Measurements from ENCODE around the gene HOXA7. TPM values are rescaled to one million over a fixed set of nuclear protein-coding genes. Genes with fewer than 3 reads are reported as not detected.

Gene HOXA7
- total and polyA plus RNA-seq, 7 donors: 4.7 to 23.9 (median 9.1) TPM

DNA sequence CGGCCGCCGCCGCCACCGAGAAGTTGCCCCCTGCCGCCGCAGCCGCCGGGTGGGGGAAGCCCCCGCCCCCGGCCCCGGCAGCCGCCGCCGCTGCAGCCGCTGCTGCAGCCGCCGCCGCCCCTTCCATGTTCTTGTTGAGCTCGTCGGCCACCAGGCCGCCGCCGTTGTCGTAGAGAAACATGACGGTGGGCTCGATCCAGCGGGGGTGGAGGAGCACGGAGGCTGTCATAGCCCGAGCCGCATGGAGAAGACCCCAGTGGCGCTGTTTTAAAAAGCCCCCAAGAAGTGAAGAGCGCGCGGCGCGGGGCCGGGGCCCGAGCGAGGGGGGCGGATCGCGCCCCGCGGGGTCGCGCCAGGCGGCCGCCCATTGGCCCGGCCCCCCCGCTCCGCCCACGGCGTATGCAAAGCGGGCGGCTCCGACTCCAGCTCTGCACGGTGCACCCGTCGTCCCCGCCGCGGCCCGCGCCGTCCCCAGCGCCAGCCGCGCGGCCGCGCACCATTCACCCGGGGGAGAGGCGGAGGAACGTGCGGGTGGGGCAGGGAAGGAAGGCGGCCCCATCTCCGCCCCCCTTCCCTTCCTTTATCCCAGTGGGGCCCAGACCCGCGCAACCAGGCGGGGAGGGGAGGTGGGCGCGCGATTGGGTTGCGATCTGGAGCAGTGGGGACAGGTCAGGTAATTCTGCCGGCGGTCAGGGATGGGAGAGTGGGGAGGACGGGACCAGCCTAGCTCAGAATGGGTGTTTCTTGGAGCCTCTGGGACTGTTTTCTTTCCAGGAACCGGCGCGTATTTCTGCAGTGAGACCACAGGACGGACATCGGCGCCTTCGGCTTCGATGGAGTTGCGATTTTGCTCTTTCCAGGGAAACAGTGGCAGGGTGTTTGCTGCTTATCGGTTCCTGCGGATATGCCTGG, 43.6 kb upstream of the HOXA7 start, which contains the start of gene HOXA13:
TSS of gene HOXA13 (minus strand) at position 243 of the 912 bp plus-strand sequence. CDS start at position 229, 14 bp downstream.
- H3K27me3 ChIP-seq: peaks cover 8 to 57% (median 9%) of the 10 kb centered on the region in 3 donors
- no peak for TF ChIP-seq EP300 (IDR thresholded peaks at IDR 0.05)
- peak; percentile 29 to 60 (median 57) for TF ChIP-seq POLR2AphosphoS5 (IDR thresholded peaks at IDR 0.05)
- peak in 1 of 2 donors; percentile 56 for TF ChIP-seq POLR2A (IDR thresholded peaks at IDR 0.05)
- TF ChIP-seq, protein P1, sequence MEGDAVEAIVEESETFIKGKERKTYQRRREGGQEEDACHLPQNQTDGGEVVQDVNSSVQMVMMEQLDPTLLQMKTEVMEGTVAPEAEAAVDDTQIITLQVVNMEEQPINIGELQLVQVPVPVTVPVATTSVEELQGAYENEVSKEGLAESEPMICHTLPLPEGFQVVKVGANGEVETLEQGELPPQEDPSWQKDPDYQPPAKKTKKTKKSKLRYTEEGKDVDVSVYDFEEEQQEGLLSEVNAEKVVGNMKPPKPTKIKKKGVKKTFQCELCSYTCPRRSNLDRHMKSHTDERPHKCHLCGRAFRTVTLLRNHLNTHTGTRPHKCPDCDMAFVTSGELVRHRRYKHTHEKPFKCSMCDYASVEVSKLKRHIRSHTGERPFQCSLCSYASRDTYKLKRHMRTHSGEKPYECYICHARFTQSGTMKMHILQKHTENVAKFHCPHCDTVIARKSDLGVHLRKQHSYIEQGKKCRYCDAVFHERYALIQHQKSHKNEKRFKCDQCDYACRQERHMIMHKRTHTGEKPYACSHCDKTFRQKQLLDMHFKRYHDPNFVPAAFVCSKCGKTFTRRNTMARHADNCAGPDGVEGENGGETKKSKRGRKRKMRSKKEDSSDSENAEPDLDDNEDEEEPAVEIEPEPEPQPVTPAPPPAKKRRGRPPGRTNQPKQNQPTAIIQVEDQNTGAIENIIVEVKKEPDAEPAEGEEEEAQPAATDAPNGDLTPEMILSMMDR (IDR thresholded peaks at IDR 0.05): no peak
- peaks cover 0 to 50% (median 30%) of the 10 kb centered on the region in 4 donors for H3K4me1 ChIP-seq
- H3K36me3 ChIP-seq: no peaks in the 10 kb centered on the region
- peak; percentile 90 for DNase-seq
- H3K27ac ChIP-seq: peak within 1 kb of the TSS in 3 of 4 donors; percentile 97 to 98 (median 98)
- intact Hi-C loops (cut with DNase I): loop anchor here (2.0 to 10.0 kb wide), 9 partner anchors 377 to 1205 kb away; partner anchors contain the start of genes HIBADH and TAX1BP1
- WGBS, 2 donors: 1 to 2% methylated on average over 99 of the region's 99 CpGs
- peak within 1 kb of the TSS; percentile 63 to 78 (median 70) for H3K4me3 ChIP-seq
- no peaks in the 10 kb centered on the region for H3K9me3 ChIP-seq

GRCh38 chr7:27198871-27199801, 42.7 kb upstream of the HOXA7 start:
- Histone ChIP-seq H3K27me3 (peaks cover 2 to 47% (median 8%) of the 10 kb centered on the region in 3 donors), H3K4me1 (peaks cover 0 to 50% (median 23%) of the 10 kb centered on the region in 4 donors), H3K4me3 (peak overlapping the region; percentile 63 to 78 (median 70)), H3K27ac (peak overlapping the region in 3 of 4 donors; percentile 97 to 98 (median 98)), H3K36me3 (no peaks in the 10 kb centered on the region), H3K9me3 (no peaks in the 10 kb centered on the region)
- no peak for DNase-seq
- intact Hi-C loops (cut with DNase I): loop anchor here (2.0 to 10.0 kb wide), 6 partner anchors 378 to 976 kb away; partner anchors contain the start of gene HIBADH
- no peak for TF ChIP-seq POLR2AphosphoS5 (IDR thresholded peaks at IDR 0.05)
- TF ChIP-seq POLR2A (IDR thresholded peaks at IDR 0.05): no peak
- TF ChIP-seq, protein P1 (IDR thresholded peaks at IDR 0.05): no peak
- TF ChIP-seq EP300 (IDR thresholded peaks at IDR 0.05): no peak
- 1 to 2% methylated on average over 93 of the region's 93 CpGs for WGBS, 2 donors

DNA sequence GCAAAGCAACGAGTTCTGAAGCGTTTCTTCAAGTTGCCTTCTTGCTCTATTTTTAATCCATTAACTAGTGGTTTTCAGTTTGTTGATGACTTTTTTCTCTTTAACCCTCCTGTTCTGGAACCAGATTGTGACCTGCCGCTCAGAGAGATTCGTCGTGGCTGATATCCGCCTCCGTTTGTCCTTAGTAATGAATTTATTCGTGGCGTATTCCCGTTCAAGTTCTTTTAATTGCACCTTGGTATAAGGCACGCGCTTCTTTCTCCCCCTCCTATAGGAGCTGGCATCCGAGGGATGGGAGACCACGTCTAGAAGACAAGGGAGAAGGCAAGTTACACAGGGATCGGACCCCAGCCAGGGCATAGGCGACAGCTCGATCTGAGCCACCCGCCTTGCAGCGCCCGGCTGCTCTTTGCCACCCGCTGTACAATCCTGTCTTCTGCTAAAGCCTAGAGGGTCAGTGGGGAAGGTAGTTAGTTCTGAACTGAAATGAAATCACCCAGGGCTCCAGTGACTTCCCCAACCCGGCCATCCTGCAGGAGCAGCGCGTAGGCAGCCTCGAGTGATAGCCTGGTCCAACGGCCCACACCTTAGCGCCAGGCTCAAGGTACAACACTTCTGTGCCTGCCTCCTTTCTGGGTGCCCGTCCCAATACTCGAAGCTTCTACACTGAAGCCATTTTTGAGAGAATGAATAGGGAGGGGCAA, 41.8 kb upstream of the HOXA7 start:
- no peak for DNase-seq
- peak overlapping the region in 3 of 4 donors; percentile 97 to 98 (median 98) for H3K27ac ChIP-seq
- peaks cover 0 to 57% (median 27%) of the 10 kb centered on the region in 4 donors for H3K4me1 ChIP-seq

More for the DNA sequence above, 41.8 kb upstream of the HOXA7 start:
- Histone ChIP-seq H3K27me3 (peaks cover 0 to 43% (median 4%) of the 10 kb centered on the region in 3 donors), H3K4me3 (peak overlapping the region; percentile 63 to 78 (median 70)), H3K9me3 (no peaks in the 10 kb centered on the region), H3K36me3 (no peaks in the 10 kb centered on the region)
- TF ChIP-seq EP300 (IDR thresholded peaks at IDR 0.05): no peak
- TF ChIP-seq POLR2AphosphoS5 (IDR thresholded peaks at IDR 0.05): no peak
- no peak for TF ChIP-seq POLR2A (IDR thresholded peaks at IDR 0.05)
- TF ChIP-seq, protein P1 (IDR thresholded peaks at IDR 0.05): no peak
- intact Hi-C loops (cut with DNase I): loop anchor here (2.0 to 10.0 kb wide), 6 partner anchors 379 to 977 kb away; partner anchors contain the start of gene HIBADH
- 5 to 16% methylated on average over 29 of the region's 29 CpGs for WGBS, 2 donors
